ENCODE data around the gene CORIN. TPM values are rescaled to one million over a fixed set of nuclear protein-coding genes. Genes with fewer than 3 reads are reported as not detected.

CORIN gene
- total and polyA plus RNA-seq, 10 of the 15 experiments (the other 5 are each of a cell fraction or from before 2014, with no cell fraction given) = 0.02 to 0.45 (median 0.09) TPM; not detected in 3

- Histone ChIP-seq H3K27me3 (replicated peaks in 1 of 2; ENCODE audit: control insufficient read depth in 2 of 2, insufficient read depth in 2 of 2, low read length in 1 of 2) (no peaks in the 10 kb centered on the region), H4K20me1 (ENCODE audit: control insufficient read depth, insufficient read depth) (no peaks in the 10 kb centered on the region), H3K79me2 (ENCODE audit: control insufficient read depth, insufficient read depth, low read length) (no peaks in the 10 kb centered on the region), H3K4me3 (no peak overlapping the region), H2AFZ (ENCODE audit: control insufficient read depth, low read depth, low read length) (no peak overlapping the region), H3K36me3 (ENCODE audit: control insufficient read depth in 2 of 2, insufficient read depth in 2 of 2, low read length in 1 of 2) (no peaks in the 10 kb centered on the region), H3K4me1 (ENCODE audit: control insufficient read depth, insufficient read depth, low read length) (peaks cover 27% of the 10 kb centered on the region), H3K9ac (ENCODE audit: control insufficient read depth, insufficient read depth, low read length) (no peak overlapping the region), H3K9me3 (replicated peaks; ENCODE audit: control insufficient read depth, insufficient read depth, low read length) (no peaks in the 10 kb centered on the region; the same call in 2 of the 3 replicates), H3K4me2 (ENCODE audit: control insufficient read depth, insufficient read depth) (peak overlapping the region; percentile 100; the same call in 1 of the 2 replicates), H3K27ac (ENCODE audit: control insufficient read depth, insufficient read depth) (no peak overlapping the region)
- ChIA-PET POLR2A (no interaction called here), RAD21 (ENCODE audit: unreplicated experiment) (interaction anchor here (1.6 to 3.3 kb wide), 4 partner anchors 98 to 166 kb away, joined by 6 to 33 read pairs (median 11); no protein-coding TSS in a partner anchor), SMC1A (ENCODE audit: uncharacterized antibody, unreplicated experiment) (interaction anchor here (1.4 to 1.8 kb wide), 3 partner anchors 29 to 167 kb away, joined by 3 to 6 read pairs (median 6); no protein-coding TSS in a partner anchor), CTCF (interaction anchor here (0.6 to 9.0 kb wide), 14 partner anchors 8 to 166 kb away, joined by 3 to 153 read pairs (median 8); no protein-coding TSS in a partner anchor)
- DNase-seq (ENCODE audit: low read depth, low spot score) (no peak), FAIRE-seq (no peak), ATAC-seq (no peak)
- in situ Hi-C loops (cut with MboI) = loop anchor here (5.0 kb wide), 1 partner anchor 148 kb away; no protein-coding TSS in a partner anchor
- no TSS peak for BruUV-seq (replicated peaks)
- WGBS (ENCODE audit: insufficient coverage, insufficient replicate concordance, low lambda C conversion rate, missing lambda C conversion rate) = 91% methylated on average over 2 of the region's 2 CpGs
- intact Hi-C loops (cut with micrococcal nuclease; ENCODE audit: unreplicated experiment) = loop anchor here (5.0 kb wide), 2 partner anchors 97 to 343 kb away; no protein-coding TSS in a partner anchor
- TF ChIP-seq NFXL1 (IDR thresholded peaks at IDR 0.05; ENCODE audit: borderline replicate concordance) = no peak
- no peak for TF ChIP-seq ZBTB33 (IDR thresholded peaks at IDR 0.05)
- no peak for TF ChIP-seq ZNF384 (IDR thresholded peaks at IDR 0.05; ENCODE audit: borderline replicate concordance, low read depth, low read length)
- no peak for TF ChIP-seq SMC3 (IDR thresholded peaks at IDR 0.05; ENCODE audit: borderline replicate concordance, low read length)
- TF ChIP-seq ZSCAN29 (IDR thresholded peaks at IDR 0.05) = no peak
- no peak for TF ChIP-seq NFIC (IDR thresholded peaks at IDR 0.05; ENCODE audit: low read depth, low read length)
- TF ChIP-seq BACH1 (IDR thresholded peaks at IDR 0.05; ENCODE audit: borderline replicate concordance) = no peak
- no peak for TF ChIP-seq JUND (IDR thresholded peaks at IDR 0.05; ENCODE audit: low read depth, low read length)
- TF ChIP-seq USF2 (IDR thresholded peaks at IDR 0.05; ENCODE audit: borderline replicate concordance, low read depth, low read length) = no peak
- TF ChIP-seq SIN3A (IDR thresholded peaks at IDR 0.05; ENCODE audit: low read depth, low read length) = no peak
- no peak for TF ChIP-seq RELA (IDR thresholded peaks at IDR 0.05; ENCODE audit: borderline replicate concordance, partially characterized antibody)
- TF ChIP-seq ZBTB11 (CRISPR knock-in tag; IDR thresholded peaks at IDR 0.05) = no peak
These were observed 2.4 kb downstream of the CORIN start for GRCh38 chr4:47835494-47835893.

Measured in GM12878 (cell line).